HepG2 (cell line): ENCODE measurements around the gene MSANTD4. TPM values are rescaled to one million over a fixed set of nuclear protein-coding genes. Genes with fewer than 3 reads are reported as not detected.
A peak's percentile ranks its signal among the peaks of the same experiment; 100 is the strongest.

Experiments used
- ARID4A ChIP-seq: sonication (generic); formaldehyde crosslinking; IDR thresholded peaks from 2 replicates; pipeline ENCODE4 v1.5.0; 2020; ENCODE audit warnings: mild to moderate bottlenecking, missing genetic modification reagents, borderline replicate concordance
- ATF1 ChIP-seq: IDR thresholded peaks from 2 replicates; pipeline ENCODE4 v1.6.1; 2016; ENCODE audit warnings: mild to moderate bottlenecking, control low read depth
- ATF7-NPFF ChIP-seq: sonication (generic); formaldehyde crosslinking; IDR thresholded peaks from 2 replicates; pipeline ENCODE4 v1.8.1; 2023; ENCODE audit warnings: mild to moderate bottlenecking, low read depth, missing genetic modification reagents, moderate library complexity
- CTCF ChIP-seq: sonication (generic); formaldehyde crosslinking; IDR thresholded peaks from 2 replicates; pipeline ENCODE4 v1.5.0; 2020; ENCODE audit warnings: mild to moderate bottlenecking, missing genetic modification reagents, moderate library complexity
- ESRRA ChIP-seq: sonication (generic); formaldehyde crosslinking; IDR thresholded peaks from 2 replicates; pipeline ENCODE4 v1.5.1; 2020; ENCODE audit warnings: mild to moderate bottlenecking, low read depth, missing genetic modification reagents
- IRF2 ChIP-seq: IDR thresholded peaks from 2 replicates; pipeline ENCODE4 v1.6.1; 2018; ENCODE audit warnings: missing genetic modification reagents, missing compliant biosample characterization
- ISL2 ChIP-seq: sonication (generic); formaldehyde crosslinking; IDR thresholded peaks from 2 replicates; pipeline ENCODE4 v1.5.0; 2020; ENCODE audit warnings: missing genetic modification reagents
- MXD4 ChIP-seq: IDR thresholded peaks from 2 replicates; pipeline ENCODE4 v1.6.1; 2016; ENCODE audit warnings: mild to moderate bottlenecking, missing biosample characterization, missing genetic modification reagents
- PLRG1 ChIP-seq: fragments of 450-650 bp; conservative IDR thresholded peaks from 2 replicates; pipeline ENCODE4 v1.6.1; 2016
- SALL1 ChIP-seq: sonication (generic); formaldehyde crosslinking; IDR thresholded peaks from 2 replicates; pipeline ENCODE4 v1.8.0; 2022; ENCODE audit warnings: mild to moderate bottlenecking, missing genetic modification reagents
- SOX5 ChIP-seq: IDR thresholded peaks from 2 replicates; pipeline ENCODE4 v1.6.1; 2016; ENCODE audit warnings: borderline replicate concordance
- SRY ChIP-seq: sonication (generic); formaldehyde crosslinking; IDR thresholded peaks from 2 replicates; pipeline ENCODE4 v1.8.0; 2022; ENCODE audit warnings: mild to moderate bottlenecking, missing genetic modification reagents
- TFE3 ChIP-seq: IDR thresholded peaks from 2 replicates; pipeline ENCODE4 v1.6.1; 2016
- XBP1 ChIP-seq: sonication (generic); formaldehyde crosslinking; IDR thresholded peaks from 2 replicates; pipeline ENCODE4 v1.5.0; 2020; ENCODE audit warnings: missing genetic modification reagents
- ZMYM2 ChIP-seq: sonication (generic); formaldehyde crosslinking; IDR thresholded peaks from 2 replicates; pipeline ENCODE4 v1.8.0; 2022; ENCODE audit warnings: mild to moderate bottlenecking, missing genetic modification reagents
- ZNF160 ChIP-seq: sonication (generic); formaldehyde crosslinking; IDR thresholded peaks from 2 replicates; pipeline ENCODE4 v1.8.0; 2022; ENCODE audit warnings: mild to moderate bottlenecking, inconsistent platforms, missing genetic modification reagents
- ZNF34 ChIP-seq: sonication (generic); formaldehyde crosslinking; IDR thresholded peaks from 2 replicates; pipeline ENCODE4 v1.4.0; 2020; ENCODE audit warnings: mild to moderate bottlenecking, missing genetic modification reagents, borderline replicate concordance
- ZNF354B ChIP-seq: sonication (generic); formaldehyde crosslinking; IDR thresholded peaks from 2 replicates; pipeline ENCODE4 v1.8.0; 2022; ENCODE audit warnings: mild to moderate bottlenecking, missing genetic modification reagents
- ZNF382 ChIP-seq: sonication (generic); formaldehyde crosslinking; IDR thresholded peaks from 2 replicates; pipeline ENCODE4 v1.5.0; 2020; ENCODE audit warnings: missing genetic modification reagents, mild to moderate bottlenecking, borderline replicate concordance
- ZNF562 ChIP-seq: sonication (generic); formaldehyde crosslinking; IDR thresholded peaks from 2 replicates; pipeline ENCODE4 v1.8.0; 2022; ENCODE audit warnings: missing genetic modification reagents, borderline replicate concordance
- ZNF709 ChIP-seq: sonication (generic); formaldehyde crosslinking; IDR thresholded peaks from 2 replicates; pipeline ENCODE4 v1.5.0; 2020; ENCODE audit warnings: mild to moderate bottlenecking, missing genetic modification reagents
- ZNF784 ChIP-seq: sonication (generic); formaldehyde crosslinking; IDR thresholded peaks from 2 replicates; pipeline ENCODE4 v1.5.1; 2020; ENCODE audit warnings: missing genetic modification reagents, mild to moderate bottlenecking, borderline replicate concordance
- polyA plus RNA-seq, 8 experiments: library from polyadenylated mRNA; depleted of rRNA in 3 of 8; stranded (reverse) in 7 of 8; unstranded in 1 of 8; fragments of >200 nt; fragmentation: Illumina TruSeq in 4 of 8; extraction: Trizol in 4 of 8; gene quantifications; 2 replicates each; pipeline versions ENCODE4 v1.2.1 to v1.2.3, GENCODE V29; 2011 to 2016; ENCODE audit warnings: low read depth in 4 of 8, missing spikeins in 1 of 8, mixed read lengths in 1 of 8; ENCODE audit not compliant: insufficient read depth in 1 of 8
- total RNA-seq, 5 experiments: library from RNA; depleted of rRNA; stranded (reverse); fragments of >200 nt; fragmentation: Illumina TruSeq; extraction: Trizol; gene quantifications; 2 replicates each; pipeline ENCODE4 v1.2.3, GENCODE V29; 2016; ENCODE audit warnings: low read depth in 1 of 5

The MSANTD4 gene
- total and polyA plus RNA-seq, 2 of the 13 experiments (the other 11 are each of a cell fraction or from before 2014, with no cell fraction given) = 4.4 to 15.7 TPM

GRCh38 chr11:106021967-106022794 is at the start of gene MSANTD4 (continued):
- TF ChIP-seq ARID4A (CRISPR knock-in tag) = peak; percentile 77; the same call in 1 of the 2 replicates
- TF ChIP-seq ISL2 (CRISPR knock-in tag) = peak; percentile 10; the same call in 1 of the 2 replicates
- TF ChIP-seq SALL1 = peak; percentile 24; the same call in 1 of the 2 replicates
- no peak for TF ChIP-seq PLRG1
- 0 out of 2 replicates have a peak, but pooled peaks have one; percentile 19 for TF ChIP-seq MXD4 (CRISPR knock-in tag)
- TF ChIP-seq ZNF34 = peak; percentile 61; the same call in 1 of the 2 replicates
- no peak for TF ChIP-seq ZNF354B (CRISPR knock-in tag)
- TF ChIP-seq ZNF709 (CRISPR knock-in tag) = peak; percentile 55; the same call in 1 of the 2 replicates
- peak; percentile 70; the same call in 1 of the 2 replicates for TF ChIP-seq ESRRA
- TF ChIP-seq ZNF382 (CRISPR knock-in tag) = no peak
- no peak for TF ChIP-seq ZMYM2 (CRISPR knock-in tag)
- TF ChIP-seq ZNF562 (CRISPR knock-in tag) = no peak
- TF ChIP-seq ZNF784 (CRISPR knock-in tag) = peak; percentile 66; the same call in 1 of the 2 replicates
- no peak for TF ChIP-seq ZNF160 (CRISPR knock-in tag)
- peak; percentile 82 for TF ChIP-seq ATF1 (CRISPR knock-in tag)
- 0 out of 2 replicates have a peak, but pooled peaks have one; percentile 7 for TF ChIP-seq CTCF (CRISPR knock-in tag)
- no peak for TF ChIP-seq XBP1 (CRISPR knock-in tag)
- no peak for TF ChIP-seq TFE3 (CRISPR knock-in tag)
- no peak; the same call in 1 of the 2 replicates for TF ChIP-seq SOX5 (CRISPR knock-in tag)
- peak; percentile 50; the same call in 1 of the 2 replicates for TF ChIP-seq ATF7-NPFF
- TF ChIP-seq SRY (CRISPR knock-in tag) = 0 out of 2 replicates have a peak, but pooled peaks have one; percentile 52
- TF ChIP-seq IRF2 (CRISPR knock-in tag) = peak; percentile 70; the same call in 1 of the 2 replicates
